Measurements from ENCODE around the gene KIF1A. TPM values are rescaled to one million over a fixed set of nuclear protein-coding genes. Genes with fewer than 3 reads are reported as not detected.

The KIF1A gene
- total RNA-seq, 1 donor from 2014 or later = 0.37 TPM

GRCh38 chr2:240672701-240673190 lies 147.3 kb downstream of the KIF1A start:
- Mint-ChIP-seq H3K27me3 (peaks cover 38% of the 10 kb centered on the region), H3K27ac (no peak overlapping the region), H3K9me3 (no peaks in the 10 kb centered on the region), H3K36me3 (ENCODE audit: low read depth) (no peaks in the 10 kb centered on the region), H3K4me3 (no peak overlapping the region), H3K4me1 (no peaks in the 10 kb centered on the region)
- DNase-seq = no peak
- intact Hi-C loops (cut with micrococcal nuclease) = no loop called here

GRCh38 chr2:240672076-240672700 lies 147.8 kb downstream of the KIF1A start:
- H3K27ac Mint-ChIP-seq = no peak overlapping the region
- H3K4me1 Mint-ChIP-seq = no peaks in the 10 kb centered on the region
- no peak overlapping the region for H3K4me3 Mint-ChIP-seq
- intact Hi-C loops (cut with micrococcal nuclease) = no loop called here
- peaks cover 41% of the 10 kb centered on the region for H3K27me3 Mint-ChIP-seq
- no peaks in the 10 kb centered on the region for H3K36me3 Mint-ChIP-seq (ENCODE audit: low read depth)
- DNase-seq = no peak
- H3K9me3 Mint-ChIP-seq = no peaks in the 10 kb centered on the region

- Mint-ChIP-seq H3K36me3 (ENCODE audit: low read depth) (no peaks in the 10 kb centered on the region), H3K27ac (no peak overlapping the region), H3K4me3 (no peak overlapping the region), H3K4me1 (no peaks in the 10 kb centered on the region), H3K27me3 (peaks cover 51% of the 10 kb centered on the region), H3K9me3 (no peaks in the 10 kb centered on the region)
- no peak for DNase-seq
- intact Hi-C loops (cut with micrococcal nuclease) = no loop called here
These were observed 149.1 kb downstream of the KIF1A start for GRCh38 chr2:240670950-240671349.

GRCh38 chr2:240670402-240670801 lies 149.6 kb downstream of the KIF1A start:
- no peak for DNase-seq
- Mint-ChIP-seq H3K27ac (no peak overlapping the region), H3K9me3 (no peaks in the 10 kb centered on the region), H3K36me3 (ENCODE audit: low read depth) (no peaks in the 10 kb centered on the region), H3K4me3 (no peak overlapping the region), H3K27me3 (peaks cover 55% of the 10 kb centered on the region), H3K4me1 (no peaks in the 10 kb centered on the region)
- intact Hi-C loops (cut with micrococcal nuclease) = no loop called here

- peaks cover 3% of the 10 kb centered on the region for H3K36me3 Mint-ChIP-seq (ENCODE audit: low read depth)
- H3K9me3 Mint-ChIP-seq = peaks cover 8% of the 10 kb centered on the region
- no peaks in the 10 kb centered on the region for H3K4me1 Mint-ChIP-seq
- no peak overlapping the region for H3K4me3 Mint-ChIP-seq
- intact Hi-C loops (cut with micrococcal nuclease) = no loop called here
- H3K27ac Mint-ChIP-seq = no peak overlapping the region
- no peak for DNase-seq
- peaks cover 58% of the 10 kb centered on the region for H3K27me3 Mint-ChIP-seq
These were observed 155.4 kb downstream of the KIF1A start for GRCh38 chr2:240664622-240665021.

Other genes starting within 250 kb of the KIF1A start
- gene CAPN10, start 233.5 kb downstream of the KIF1A start, total RNA-seq = 48.4 and 51.9 TPM in 2 replicates
- gene GPR35, start 194.7 kb downstream of the KIF1A start, total RNA-seq = 7.1 and 8.7 TPM in 2 replicates
- not detected in 2 replicates for gene AQP12B, start 137.3 kb downstream of the KIF1A start, total RNA-seq
- not detected in 2 replicates for gene AQP12A, start 128.4 kb downstream of the KIF1A start, total RNA-seq
- not detected in 2 replicates for gene AGXT, start 48.6 kb upstream of the KIF1A start, total RNA-seq
- gene MAB21L4, start 75.9 kb upstream of the KIF1A start, total RNA-seq = not detected in 2 replicates
- not detected in 2 replicates for gene CROCC2, start 86.1 kb upstream of the KIF1A start, total RNA-seq
- 1.3 and 1.9 TPM in 2 replicates for gene SNED1, start 178.4 kb upstream of the KIF1A start, total RNA-seq

Measured in activated CD4-positive, alpha-beta T cell treated with anti-CD3 and anti-CD28 coated beads, Interleukin-2, amount 10 ng/mL, durations not matched to agents 24 days and 14 days (primary cell).